ENCODE data around the gene ABCA4. TPM values are rescaled to one million over a fixed set of nuclear protein-coding genes. Genes with fewer than 3 reads are reported as not detected.
"Not testable (repeated sequence)": the region's sequence is repeated elsewhere in the genome, so short reads cannot be mapped to it uniquely, and the experiment has no call there.

The ABCA4 gene
- total RNA-seq, result under 1 TPM in 2 of 4 donors, not detected in 2; 0.18 to 0.57 TPM

GRCh38 chr1:94120991-94121390 lies at the start of gene ABCA4:
Gene ABCA4, minus strand, starts transcription at chr1:94121148. Its CDS starts 103 bp downstream, at chr1:94121045.
- H3K4me1 ChIP-seq, result peaks cover 0 to 9% (median 0%) of the 10 kb centered on the region in 3 donors
- H3K27ac ChIP-seq, result no peak within 1 kb of the TSS
- peaks cover 0 to 2% (median 0%) of the 10 kb centered on the region in 4 donors for H3K27me3 ChIP-seq
- no peak within 1 kb of the TSS for H3K4me3 ChIP-seq
- no peaks in the 10 kb centered on the region for H3K36me3 ChIP-seq
- WGBS, 2 donors, result 80 to 93% methylated on average over 3 to 8 of the region's 9 CpGs
- TF ChIP-seq POLR2A (IDR thresholded peaks at IDR 0.05) (no peak), CTCF (IDR thresholded peaks at IDR 0.05) (no peak)
- DNase-seq, result no peak
- H3K9me3 ChIP-seq, result no peaks in the 10 kb centered on the region
- intact Hi-C loops (cut with DNase I), result no loop called here

GRCh38 chr1:94169126-94169525 lies 48.2 kb upstream of the ABCA4 start:
- DNase-seq, result no peak
- intact Hi-C loops (cut with DNase I), result no loop called here
- H3K27me3 ChIP-seq, result no peaks in the 10 kb centered on the region
- no peaks in the 10 kb centered on the region for H3K4me1 ChIP-seq
- peaks cover 0 to 12% (median 0%) of the 10 kb centered on the region in 3 donors for H3K36me3 ChIP-seq
- WGBS, 2 donors, result 85% methylated on average over 3 of the region's 3 CpGs
- no peak overlapping the region for H3K4me3 ChIP-seq
- no peak for TF ChIP-seq POLR2A (IDR thresholded peaks at IDR 0.05)
- TF ChIP-seq CTCF (IDR thresholded peaks at IDR 0.05), result no peak
- no peak overlapping the region for H3K27ac ChIP-seq
- no peaks in the 10 kb centered on the region for H3K9me3 ChIP-seq

GRCh38 chr1:94165843-94166242 lies 44.9 kb upstream of the ABCA4 start:
- H3K36me3 ChIP-seq, result peaks cover 0 to under 1% (median 0%) of the 10 kb centered on the region in 3 donors
- H3K9me3 ChIP-seq, result no peaks in the 10 kb centered on the region
- H3K27me3 ChIP-seq, result no peaks in the 10 kb centered on the region
- no peaks in the 10 kb centered on the region for H3K4me1 ChIP-seq
- H3K27ac ChIP-seq, result no peak overlapping the region
- 79 to 89% methylated on average over 5 of the region's 5 CpGs for WGBS, 2 donors
- intact Hi-C loops (cut with DNase I), result no loop called here
- no peak for DNase-seq
- H3K4me3 ChIP-seq, result no peak overlapping the region
- TF ChIP-seq CTCF (IDR thresholded peaks at IDR 0.05), result no peak
- no peak for TF ChIP-seq POLR2A (IDR thresholded peaks at IDR 0.05)

- H3K36me3 ChIP-seq; H3K9me3 ChIP-seq; H3K27me3 ChIP-seq; intact Hi-C loops (cut with DNase I); DNase-seq; H3K4me1 ChIP-seq; H3K4me3 ChIP-seq; H3K27ac ChIP-seq: not testable (repeated sequence)
- 57 to 65% methylated on average over 1 to 2 of the region's 2 CpGs for WGBS, 2 donors
Observed at GRCh38 chr1:94164885-94165284, 43.9 kb upstream of the ABCA4 start.

GRCh38 chr1:94164121-94164520 lies 43.2 kb upstream of the ABCA4 start:
- H3K4me3 ChIP-seq; H3K36me3 ChIP-seq; intact Hi-C loops (cut with DNase I); H3K27me3 ChIP-seq; DNase-seq; H3K4me1 ChIP-seq; H3K27ac ChIP-seq; H3K9me3 ChIP-seq: not testable (repeated sequence)
- 50% methylated on average over 1 of the region's 1 CpG; no CpG with 5 or more reads in 1 of the 2 donors for WGBS, 2 donors

- H3K27ac ChIP-seq; H3K4me3 ChIP-seq; H3K36me3 ChIP-seq; DNase-seq; H3K4me1 ChIP-seq; H3K9me3 ChIP-seq; intact Hi-C loops (cut with DNase I); H3K27me3 ChIP-seq: not testable (repeated sequence)
- WGBS, 2 donors, result 60 to 66% methylated on average over 3 to 4 of the region's 5 CpGs
Observed at GRCh38 chr1:94163249-94163648, 42.3 kb upstream of the ABCA4 start.

- DNase-seq, result no peak
- intact Hi-C loops (cut with DNase I), result no loop called here
- Histone ChIP-seq H3K4me3 (no peak overlapping the region), H3K27ac (no peak overlapping the region), H3K4me1 (no peaks in the 10 kb centered on the region), H3K27me3 (no peaks in the 10 kb centered on the region), H3K36me3 (no peaks in the 10 kb centered on the region), H3K9me3 (no peaks in the 10 kb centered on the region)
- 24 to 46% methylated on average over 4 of the region's 4 CpGs for WGBS, 2 donors
- TF ChIP-seq CTCF (IDR thresholded peaks at IDR 0.05) (no peak), POLR2A (IDR thresholded peaks at IDR 0.05) (no peak)
Observed at GRCh38 chr1:94160811-94161210, 39.9 kb upstream of the ABCA4 start.
